Measurements from ENCODE around the gene FBXW5. TPM values are rescaled to one million over a fixed set of nuclear protein-coding genes. Genes with fewer than 3 reads are reported as not detected.

Gene FBXW5
- total and polyA plus RNA-seq, 10 of the 15 experiments (the other 5 are each of a cell fraction or from before 2014, with no cell fraction given), result 0.21 to 97.3 (median 44.5) TPM

- no peak for TF ChIP-seq ATF7 (IDR thresholded peaks at IDR 0.05; ENCODE audit: low read depth)
Observed at GRCh38 chr9:136952876-136953770, 8.6 kb upstream of the FBXW5 start (continued).

GRCh38 chr9:136952321-136952850, 7.8 kb upstream of the FBXW5 start:
- no TSS peak for BruUV-seq (replicated peaks)
- Histone ChIP-seq H3K27ac (ENCODE audit: control insufficient read depth, insufficient read depth) (no peak overlapping the region), H3K27me3 (replicated peaks in 1 of 2; ENCODE audit: control insufficient read depth in 2 of 2, insufficient read depth in 2 of 2, low read length in 1 of 2) (no peaks in the 10 kb centered on the region), H3K9me3 (replicated peaks; ENCODE audit: control insufficient read depth, insufficient read depth, low read length) (no peaks in the 10 kb centered on the region), H3K4me3 (no peak overlapping the region), H3K9ac (ENCODE audit: control insufficient read depth, insufficient read depth, low read length) (no peak overlapping the region), H2AFZ (ENCODE audit: control insufficient read depth, low read depth, low read length) (no peak overlapping the region), H3K79me2 (ENCODE audit: control insufficient read depth, insufficient read depth, low read length) (no peaks in the 10 kb centered on the region), H4K20me1 (ENCODE audit: control insufficient read depth, insufficient read depth) (no peaks in the 10 kb centered on the region), H3K4me2 (ENCODE audit: control insufficient read depth, insufficient read depth) (no peak overlapping the region), H3K4me1 (ENCODE audit: control insufficient read depth, insufficient read depth, low read length) (peaks cover 6% of the 10 kb centered on the region; the same call in 1 of the 2 replicates), H3K36me3 (ENCODE audit: control insufficient read depth in 2 of 2, insufficient read depth in 2 of 2, low read length in 1 of 2) (no peaks in the 10 kb centered on the region)
- ChIA-PET SMC1A (ENCODE audit: uncharacterized antibody, unreplicated experiment) (interaction anchor here (0.6 kb wide), 1 partner anchor 13 kb away, joined by 3 read pairs; no protein-coding TSS in a partner anchor), CTCF (interaction anchor here (1.0 kb wide), 1 partner anchor 82 kb away, joined by 4 read pairs; no protein-coding TSS in a partner anchor), RAD21 (ENCODE audit: unreplicated experiment) (interaction anchor here (0.6 kb wide), 1 partner anchor 267 kb away, joined by 3 read pairs; no protein-coding TSS in a partner anchor), POLR2A (interaction anchor here (0.6 kb wide), 1 partner anchor 270 kb away, joined by 3 read pairs; no protein-coding TSS in a partner anchor)
- ATAC-seq (no peak), DNase-seq (ENCODE audit: low read depth, low spot score) (no peak), FAIRE-seq (no peak)
- 64% methylated on average over 13 of the region's 15 CpGs for WGBS (ENCODE audit: insufficient coverage, insufficient replicate concordance, low lambda C conversion rate, missing lambda C conversion rate)
- no peak for TF ChIP-seq YY1 (IDR thresholded peaks at IDR 0.05; ENCODE audit: low read depth, low read length)
- TF ChIP-seq IKZF1 (conservative IDR thresholded peaks at IDR 0.05), result no peak
- TF ChIP-seq MAX (IDR thresholded peaks at IDR 0.05; ENCODE audit: low read depth, low read length), result no peak
- no peak for TF ChIP-seq RBBP5 (conservative IDR thresholded peaks at IDR 0.05)
- no peak for TF ChIP-seq GABPA (IDR thresholded peaks at IDR 0.05; ENCODE audit: low read depth)
- no peak for TF ChIP-seq STAT1 (conservative IDR thresholded peaks at IDR 0.05)
- TF ChIP-seq IRF5 (IDR thresholded peaks at IDR 0.05; ENCODE audit: borderline replicate concordance), result no peak
- TF ChIP-seq DPF2 (IDR thresholded peaks at IDR 0.05), result no peak
- no peak for TF ChIP-seq PAX8 (IDR thresholded peaks at IDR 0.05)
- TF ChIP-seq SP1 (IDR thresholded peaks at IDR 0.05; ENCODE audit: low read depth, low read length), result no peak
- no peak for TF ChIP-seq RCOR1 (conservative IDR thresholded peaks at IDR 0.05; ENCODE audit: low read depth, low read length)
- no peak for TF ChIP-seq ZSCAN29 (IDR thresholded peaks at IDR 0.05)
- no peak for TF ChIP-seq HCFC1 (IDR thresholded peaks at IDR 0.05; ENCODE audit: low read length)
- TF ChIP-seq CBFB (IDR thresholded peaks at IDR 0.05; ENCODE audit: low read depth), result no peak
- no peak for TF ChIP-seq CEBPZ (IDR thresholded peaks at IDR 0.05; ENCODE audit: low read depth, low read length)
- TF ChIP-seq ZNF207 (IDR thresholded peaks at IDR 0.05; ENCODE audit: borderline replicate concordance), result no peak
- TF ChIP-seq RFX5 (IDR thresholded peaks at IDR 0.05; ENCODE audit: low read depth, low read length), result no peak
- in situ Hi-C loops (cut with MboI), result no loop called here
- intact Hi-C loops (cut with micrococcal nuclease; ENCODE audit: unreplicated experiment), result no loop called here
